Immature natural killer cell (primary cell): Measurements from ENCODE around the gene PRORP. TPM values are rescaled to one million over a fixed set of nuclear protein-coding genes. Genes with fewer than 3 reads are reported as not detected.
"Not testable (repeated sequence)": the region's sequence is repeated elsewhere in the genome, so short reads cannot be mapped to it uniquely, and the experiment has no call there.

Source experiments
- DNase-seq, 3 donors: peaks; one replicate each; pipeline ENCODE4 v3.0.0; 2022; ENCODE audit warnings: mixed read lengths in 1 of 3
- H3K27ac Mint-ChIP-seq, 6 donors: one replicate each; pipeline ENCODE4 v1.8.0; 2020; ENCODE audit warnings: mixed read lengths in 6 of 6, mild to moderate bottlenecking in 5 of 6, inconsistent platforms in 4 of 6, moderate library complexity in 3 of 6
- H3K27me3 Mint-ChIP-seq, 3 donors: one replicate each; pipeline ENCODE4 v1.8.0; 2020 to 2021; ENCODE audit warnings: low read depth in 3 of 3, mild to moderate bottlenecking in 3 of 3, mixed read lengths in 3 of 3, moderate library complexity in 3 of 3, inconsistent platforms in 1 of 3
- H3K36me3 Mint-ChIP-seq, 3 donors: one replicate each; pipeline ENCODE4 v1.8.0; 2020; ENCODE audit warnings: mixed read lengths in 3 of 3, inconsistent platforms in 2 of 3, mild to moderate bottlenecking in 2 of 3
- H3K4me1 Mint-ChIP-seq, 2 donors: one replicate each; pipeline ENCODE4 v1.8.0; 2020; ENCODE audit warnings: inconsistent platforms in 2 of 2, mild to moderate bottlenecking in 2 of 2, mixed read lengths in 2 of 2, moderate library complexity in 1 of 2
- H3K4me3 Mint-ChIP-seq, 5 donors: one replicate each; pipeline ENCODE4 v1.8.0; 2020; ENCODE audit warnings: mild to moderate bottlenecking in 5 of 5, mixed read lengths in 5 of 5, inconsistent platforms in 3 of 5, moderate library complexity in 3 of 5
- H3K9me3 Mint-ChIP-seq, 6 donors: one replicate each; pipeline ENCODE4 v1.8.0; 2020; ENCODE audit warnings: mild to moderate bottlenecking in 6 of 6, mixed read lengths in 6 of 6, inconsistent platforms in 4 of 6, moderate library complexity in 3 of 6
- polyA plus RNA-seq, 3 donors: library from polyadenylated mRNA; unstranded; fragments of 300-500 nt; fragmentation: Illumina TruSeq; gene quantifications; one replicate each; pipeline ENCODE4 v1.2.3, GENCODE V29; 2021

The PRORP gene
- polyA plus RNA-seq, 3 donors from 2014 or later, result 32.7 to 59.5 (median 36.7) TPM

DNA sequence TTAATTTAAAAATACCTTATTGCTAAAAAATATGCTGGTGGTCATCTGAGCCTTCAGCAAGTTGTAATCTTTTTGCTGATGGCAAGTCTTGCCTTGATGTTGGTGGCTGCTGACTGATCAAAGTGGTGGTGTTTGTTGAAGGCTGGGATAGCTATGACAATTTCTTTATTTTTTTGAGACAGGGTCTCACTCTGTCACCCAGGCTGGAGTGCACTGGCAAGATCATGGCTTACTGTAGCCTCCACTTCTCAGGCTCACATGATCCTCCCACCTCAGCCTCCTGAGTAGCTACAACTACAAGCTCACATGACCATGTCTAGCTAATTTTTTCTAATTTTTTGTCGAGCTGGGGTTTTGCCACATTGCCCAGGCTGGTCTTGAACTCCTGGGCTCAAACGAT lies 24.8 kb downstream of the PRORP start:
- Mint-ChIP-seq H3K27ac (no peak overlapping the region), H3K4me1 (peaks cover 4 to 6% of the 10 kb centered on the region in 2 donors), H3K27me3 (peaks cover 0 to 4% (median 2%) of the 10 kb centered on the region in 3 donors), H3K4me3 (no peak overlapping the region), H3K36me3 (peaks cover 0 to 15% (median 13%) of the 10 kb centered on the region in 3 donors), H3K9me3 (no peaks in the 10 kb centered on the region)
- DNase-seq, result no peak

DNA sequence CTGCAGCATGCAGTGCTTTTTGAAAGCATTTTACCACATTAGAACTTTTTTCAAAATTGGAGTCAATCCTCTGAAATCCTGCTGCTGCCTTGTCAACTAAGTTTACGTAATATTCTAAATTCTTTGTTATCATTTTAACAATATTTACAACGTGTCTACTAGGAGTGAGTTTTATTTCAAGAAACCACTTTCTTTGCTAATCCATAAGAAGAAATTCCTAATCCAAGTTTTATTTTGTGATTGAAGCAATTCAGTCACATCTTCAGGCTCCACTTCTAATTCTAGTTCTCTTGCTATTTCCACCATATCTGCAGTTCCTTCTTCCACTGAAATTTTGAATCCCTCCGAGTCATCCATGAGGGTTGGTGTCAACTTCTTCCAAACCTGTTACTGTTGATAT lies 25.4 kb downstream of the PRORP start:
- no peak overlapping the region for H3K4me3 Mint-ChIP-seq
- peaks cover 0 to 4% (median 2%) of the 10 kb centered on the region in 3 donors for H3K27me3 Mint-ChIP-seq
- no peak for DNase-seq
- H3K9me3 Mint-ChIP-seq, result no peaks in the 10 kb centered on the region
- H3K36me3 Mint-ChIP-seq, result peaks cover 0 to 15% (median 13%) of the 10 kb centered on the region in 3 donors
- peaks cover 4 to 6% of the 10 kb centered on the region in 2 donors for H3K4me1 Mint-ChIP-seq
- H3K27ac Mint-ChIP-seq, result peak overlapping the region in 1 of 6 donors; percentile 53

DNA sequence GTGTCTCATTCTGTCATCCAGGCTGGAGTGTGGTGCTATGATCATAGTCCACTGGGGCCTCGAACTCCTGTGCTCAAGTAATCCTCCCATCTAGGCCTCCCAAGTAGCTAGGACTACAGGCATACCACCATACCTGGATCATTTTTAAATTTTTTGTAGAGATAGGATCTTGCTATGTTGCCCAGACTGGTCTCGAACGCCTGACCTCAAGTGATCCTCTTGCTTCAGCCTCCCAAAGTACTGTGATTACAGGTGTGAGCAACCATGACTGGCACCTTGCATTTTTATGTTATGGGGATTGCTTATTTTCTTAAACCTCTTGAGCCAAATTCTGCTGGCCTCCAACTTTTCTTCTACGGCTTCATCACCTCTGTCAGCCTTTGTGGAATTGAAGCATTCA lies 26.9 kb downstream of the PRORP start:
- H3K27me3 Mint-ChIP-seq, result peaks cover 0 to 4% (median 2%) of the 10 kb centered on the region in 3 donors
- H3K27ac Mint-ChIP-seq, result peak overlapping the region in 1 of 6 donors; percentile 57
- H3K9me3 Mint-ChIP-seq, result no peaks in the 10 kb centered on the region
- no peak for DNase-seq
- H3K4me1 Mint-ChIP-seq, result peaks cover 2 to 11% of the 10 kb centered on the region in 2 donors
- H3K4me3 Mint-ChIP-seq, result no peak overlapping the region
- peaks cover 0 to 20% (median 13%) of the 10 kb centered on the region in 3 donors for H3K36me3 Mint-ChIP-seq

GRCh38 chr14:35152531-35152930 lies 30.2 kb downstream of the PRORP start:
- not testable (repeated sequence) for H3K9me3 Mint-ChIP-seq, DNase-seq, H3K27me3 Mint-ChIP-seq, H3K4me3 Mint-ChIP-seq, H3K27ac Mint-ChIP-seq
- Mint-ChIP-seq H3K4me1 (peaks cover 15 to 28% of the 10 kb centered on the region in 2 donors), H3K36me3 (peaks cover 0 to 20% (median 13%) of the 10 kb centered on the region in 3 donors)

DNA sequence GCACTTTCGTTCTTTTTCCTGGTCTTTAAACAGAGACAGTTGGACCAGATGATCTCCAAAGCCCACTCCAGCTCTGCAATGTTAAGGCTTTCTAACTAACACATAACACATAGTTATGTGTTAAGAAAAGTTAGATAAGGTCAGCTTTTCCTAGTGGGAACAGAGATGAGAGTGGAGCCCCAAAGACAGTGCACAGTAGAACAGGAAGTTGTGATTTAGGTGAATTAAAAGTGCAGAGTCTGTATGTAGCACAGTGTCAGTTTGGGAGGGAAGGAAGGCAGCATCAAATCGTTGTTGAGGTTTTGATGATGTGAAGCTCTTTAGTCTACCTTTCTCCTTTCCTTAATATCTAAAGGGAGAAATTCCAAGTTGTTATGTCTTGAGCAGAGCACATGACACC lies 31.7 kb downstream of the PRORP start:
- Mint-ChIP-seq H3K27ac (peak overlapping the region in 2 of 6 donors; percentile 37 to 54), H3K36me3 (peaks cover 2 to 11% (median 10%) of the 10 kb centered on the region in 3 donors), H3K4me3 (no peak overlapping the region), H3K27me3 (peaks cover 0 to 2% (median 0%) of the 10 kb centered on the region in 3 donors), H3K9me3 (no peaks in the 10 kb centered on the region), H3K4me1 (peaks cover 19 to 34% of the 10 kb centered on the region in 2 donors)
- no peak for DNase-seq

DNA sequence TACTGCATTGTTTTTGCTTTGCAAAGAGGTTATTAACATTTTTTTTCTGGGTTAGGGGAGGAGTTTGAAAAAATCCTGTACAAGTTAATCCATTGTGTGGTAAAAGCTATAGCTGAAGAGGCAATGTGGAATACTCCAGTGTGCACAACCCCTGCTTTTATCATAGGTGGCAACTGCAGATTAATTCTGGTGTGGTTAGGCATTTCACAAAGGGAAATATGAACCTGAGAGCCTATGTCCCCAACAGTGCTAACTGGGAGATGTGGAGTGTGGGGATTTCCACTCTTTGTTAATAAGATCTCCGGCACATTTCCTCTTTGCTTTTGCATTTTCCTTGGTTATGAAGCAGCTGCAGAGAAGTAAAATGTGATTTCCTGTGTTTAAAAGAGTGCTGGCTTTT lies 33.6 kb downstream of the PRORP start:
- Mint-ChIP-seq H3K4me3 (peak overlapping the region in 4 of 5 donors; percentile 15 to 56 (median 23)), H3K27ac (peak overlapping the region; percentile 61 to 90 (median 86)), H3K36me3 (peaks cover 5 to 22% (median 6%) of the 10 kb centered on the region in 3 donors), H3K9me3 (no peaks in the 10 kb centered on the region), H3K4me1 (peaks cover 25 to 40% of the 10 kb centered on the region in 2 donors), H3K27me3 (peaks cover 0 to 2% (median 0%) of the 10 kb centered on the region in 3 donors)
- peak in 1 of 3 donors; percentile 5 for DNase-seq

GRCh38 chr14:35158491-35158890 lies 36.1 kb downstream of the PRORP start:
- Mint-ChIP-seq H3K9me3 (no peaks in the 10 kb centered on the region), H3K4me3 (no peak overlapping the region), H3K27ac (peak overlapping the region in 3 of 6 donors; percentile 2 to 29 (median 18)), H3K27me3 (no peaks in the 10 kb centered on the region), H3K36me3 (peaks cover 5 to 17% (median 6%) of the 10 kb centered on the region in 3 donors), H3K4me1 (peaks cover 36 to 59% of the 10 kb centered on the region in 2 donors)
- no peak for DNase-seq

DNA sequence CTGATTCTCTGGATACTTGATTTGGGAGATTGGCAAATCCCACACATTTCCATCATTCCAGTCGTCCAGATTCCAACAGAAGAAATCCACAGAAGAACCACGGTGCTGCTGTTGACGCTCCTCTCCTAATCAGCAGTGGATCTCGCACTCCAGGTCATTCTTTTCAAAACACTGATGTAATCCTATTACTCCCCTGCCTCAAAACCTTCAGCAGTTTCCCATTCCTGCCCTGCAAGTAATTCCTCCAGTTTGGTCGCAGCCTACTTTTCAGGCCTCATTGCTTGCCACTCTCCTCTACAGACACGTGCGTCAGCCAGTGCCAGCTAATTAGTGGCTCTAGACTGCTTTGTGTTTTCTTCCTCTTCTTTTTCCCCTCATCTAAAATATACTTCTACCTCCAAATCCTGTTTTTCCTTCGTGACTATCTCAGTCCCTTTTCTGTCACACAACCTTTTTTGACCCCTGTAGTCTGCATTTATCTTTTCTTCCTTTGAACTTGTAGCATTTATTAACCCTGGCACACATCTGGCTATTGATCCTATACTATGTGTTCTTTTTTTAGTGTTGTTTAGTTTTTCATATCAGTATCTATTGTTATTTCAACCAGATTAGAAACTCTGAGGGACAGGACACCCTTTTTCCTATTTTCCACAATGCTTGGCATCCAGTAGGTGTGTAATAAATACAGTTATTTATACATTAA lies 36.8 kb downstream of the PRORP start:
- Mint-ChIP-seq H3K27ac (peak overlapping the region in 1 of 6 donors; percentile 36), H3K4me3 (no peak overlapping the region), H3K9me3 (no peaks in the 10 kb centered on the region), H3K27me3 (no peaks in the 10 kb centered on the region), H3K36me3 (peaks cover 5 to 17% (median 6%) of the 10 kb centered on the region in 3 donors), H3K4me1 (peaks cover 36 to 55% of the 10 kb centered on the region in 2 donors)
- DNase-seq, result no peak

GRCh38 chr14:35159742-35160409 lies 37.5 kb downstream of the PRORP start:
- H3K27ac Mint-ChIP-seq, result peak overlapping the region in 4 of 6 donors; percentile 15 to 73 (median 50)
- H3K4me1 Mint-ChIP-seq, result peaks cover 33 to 50% of the 10 kb centered on the region in 2 donors
- H3K27me3 Mint-ChIP-seq, result no peaks in the 10 kb centered on the region
- DNase-seq, result no peak
- no peak overlapping the region for H3K4me3 Mint-ChIP-seq
- H3K9me3 Mint-ChIP-seq, result no peaks in the 10 kb centered on the region
- peaks cover 5 to 20% (median 7%) of the 10 kb centered on the region in 3 donors for H3K36me3 Mint-ChIP-seq

GRCh38 chr14:35161231-35161630 lies 38.9 kb downstream of the PRORP start:
- Mint-ChIP-seq H3K4me3 (peak overlapping the region; percentile 29 to 68 (median 56)), H3K36me3 (peaks cover 5 to 20% (median 13%) of the 10 kb centered on the region in 3 donors), H3K9me3 (no peaks in the 10 kb centered on the region), H3K27ac (peak overlapping the region; percentile 36 to 86 (median 74)), H3K4me1 (peaks cover 27 to 42% of the 10 kb centered on the region in 2 donors), H3K27me3 (no peaks in the 10 kb centered on the region)
- DNase-seq, result peak; percentile 27 to 45 (median 29)

GRCh38 chr14:35163384-35163783 lies 41.0 kb downstream of the PRORP start:
- no peak for DNase-seq
- Mint-ChIP-seq H3K4me1 (peaks cover 17 to 31% of the 10 kb centered on the region in 2 donors), H3K27ac (no peak overlapping the region), H3K27me3 (no peaks in the 10 kb centered on the region), H3K9me3 (no peaks in the 10 kb centered on the region), H3K36me3 (peaks cover 5 to 33% (median 13%) of the 10 kb centered on the region in 3 donors), H3K4me3 (no peak overlapping the region)

DNA sequence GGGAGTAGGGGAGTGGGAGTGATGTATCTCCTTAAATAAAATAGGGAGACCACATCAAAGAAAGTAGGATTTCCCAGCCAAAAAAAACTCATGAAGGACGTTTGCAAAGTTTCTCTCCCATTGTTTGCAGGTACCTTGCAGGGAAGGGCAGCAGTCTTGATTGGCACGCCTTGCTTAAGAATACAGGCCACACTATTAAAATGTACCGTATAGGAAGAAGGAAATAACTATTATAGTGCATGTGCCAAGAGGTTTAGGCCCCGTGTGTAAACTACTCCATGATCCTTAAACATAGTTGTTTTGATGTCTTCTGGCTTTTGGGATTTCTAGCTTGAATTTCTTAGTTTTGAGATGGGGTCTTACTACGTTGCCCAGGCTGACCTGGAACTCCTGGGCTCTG lies 42.5 kb downstream of the PRORP start:
- Mint-ChIP-seq H3K4me1 (peaks cover 17 to 31% of the 10 kb centered on the region in 2 donors), H3K27me3 (no peaks in the 10 kb centered on the region), H3K9me3 (no peaks in the 10 kb centered on the region), H3K36me3 (peaks cover 0 to 23% (median 12%) of the 10 kb centered on the region in 3 donors), H3K4me3 (no peak overlapping the region), H3K27ac (no peak overlapping the region)
- no peak for DNase-seq

- peaks cover 0 to 10% of the 10 kb centered on the region in 2 donors for H3K4me1 Mint-ChIP-seq
- peaks cover 0 to 1% (median 0%) of the 10 kb centered on the region in 3 donors for H3K27me3 Mint-ChIP-seq
- no peak overlapping the region for H3K4me3 Mint-ChIP-seq
- no peak overlapping the region for H3K27ac Mint-ChIP-seq
- peaks cover 5 to 18% (median 17%) of the 10 kb centered on the region in 3 donors for H3K36me3 Mint-ChIP-seq
- DNase-seq, result no peak
- H3K9me3 Mint-ChIP-seq, result peaks cover 0 to 2% (median 0%) of the 10 kb centered on the region in 6 donors
Measured at GRCh38 chr14:35167496-35167895, 45.1 kb downstream of the PRORP start.
